Urothelium cell line (cell line): Measurements from ENCODE around the gene TBC1D7.

Experiments
- DNase-seq: peaks from one replicate; pipeline ENCODE4 v3.0.0; 2011; ENCODE audit warnings: low spot score, mixed read lengths
- FAIRE-seq: peaks from 2 replicates; lab custom pipeline; 2011; peaks lifted over from hg19 to GRCh38; lab: Jason Lieb, UNC

The TBC1D7 gene

GRCh38 chr6:13296536-13296997 is 31.8 kb downstream of the TBC1D7 start:
- DNase-seq = no peak
- FAIRE-seq = no peak

DNA sequence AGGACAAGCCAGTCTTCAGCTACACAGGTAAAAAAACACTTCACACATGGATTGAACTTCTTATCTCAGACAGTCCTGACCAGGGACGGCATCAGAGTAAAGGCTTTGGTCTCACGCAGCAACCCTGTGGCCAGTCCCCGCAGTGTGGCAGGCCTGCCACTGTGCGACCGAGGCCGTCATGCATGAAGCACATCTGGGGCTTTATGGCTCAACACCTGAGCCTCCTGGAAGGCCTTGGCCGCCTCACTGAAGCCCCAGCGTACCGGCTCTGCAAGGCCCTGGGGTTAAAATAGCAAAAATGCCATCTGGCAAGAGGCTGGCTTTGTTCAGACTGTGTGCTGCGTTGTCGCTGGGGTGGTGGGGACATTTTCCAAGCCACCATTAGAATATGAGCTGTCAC is 32.8 kb downstream of the TBC1D7 start:
- no peak for FAIRE-seq
- DNase-seq = no peak

DNA sequence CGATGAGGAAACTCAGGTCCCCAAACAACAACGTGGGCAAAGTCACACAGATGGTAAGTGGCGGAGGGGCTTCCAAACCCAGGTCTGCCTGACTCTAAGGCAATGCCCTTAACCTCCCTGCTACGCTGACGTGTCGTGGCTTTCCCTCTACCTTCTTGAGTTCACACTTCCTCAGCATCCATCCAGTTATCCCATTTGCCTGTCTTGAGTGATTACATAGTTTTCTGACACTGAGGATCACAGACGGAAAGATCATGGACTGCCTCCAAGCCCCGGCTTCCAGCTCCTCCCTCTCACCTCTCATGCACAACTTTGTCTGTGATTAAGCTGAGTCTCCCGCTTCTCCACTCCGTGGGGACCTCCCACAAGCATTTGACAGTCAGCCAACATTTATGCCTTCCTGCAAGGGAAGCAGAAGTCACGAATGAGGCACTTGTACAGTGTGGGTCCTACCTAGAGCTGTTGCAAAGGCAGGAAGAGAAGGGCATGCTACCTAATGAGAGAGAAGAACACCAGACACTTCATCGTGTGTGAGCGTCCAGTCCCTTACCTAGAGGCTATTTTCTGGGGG is 33.8 kb downstream of the TBC1D7 start:
- no peak for FAIRE-seq
- DNase-seq = no peak

DNA sequence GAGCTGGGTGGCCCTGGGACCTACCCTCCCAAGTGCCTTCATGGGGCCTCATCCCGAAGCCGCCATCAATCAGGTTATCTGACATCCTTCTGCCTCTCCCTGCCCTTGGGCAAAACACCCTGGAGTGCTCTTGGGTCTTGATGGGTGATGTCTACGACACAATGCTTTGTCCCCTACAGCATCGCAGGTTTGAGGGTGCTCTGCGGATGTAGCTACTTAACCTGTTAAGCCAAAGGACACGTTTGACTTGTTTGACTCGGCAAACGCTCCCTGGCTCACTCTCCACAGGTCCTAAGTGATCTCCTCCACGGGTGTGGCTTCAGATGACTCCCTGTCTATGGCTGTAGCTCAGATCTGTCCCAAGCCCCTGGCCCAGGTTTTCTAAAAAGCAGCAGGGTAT is 35.6 kb downstream of the TBC1D7 start:
- DNase-seq (no peak), FAIRE-seq (no peak)

- FAIRE-seq = no peak
- no peak for DNase-seq
Observed at GRCh38 chr6:13290335-13290734, 38.0 kb downstream of the TBC1D7 start.

GRCh38 chr6:13289789-13290318 is 38.5 kb downstream of the TBC1D7 start:
- FAIRE-seq = no peak
- no peak for DNase-seq

DNA sequence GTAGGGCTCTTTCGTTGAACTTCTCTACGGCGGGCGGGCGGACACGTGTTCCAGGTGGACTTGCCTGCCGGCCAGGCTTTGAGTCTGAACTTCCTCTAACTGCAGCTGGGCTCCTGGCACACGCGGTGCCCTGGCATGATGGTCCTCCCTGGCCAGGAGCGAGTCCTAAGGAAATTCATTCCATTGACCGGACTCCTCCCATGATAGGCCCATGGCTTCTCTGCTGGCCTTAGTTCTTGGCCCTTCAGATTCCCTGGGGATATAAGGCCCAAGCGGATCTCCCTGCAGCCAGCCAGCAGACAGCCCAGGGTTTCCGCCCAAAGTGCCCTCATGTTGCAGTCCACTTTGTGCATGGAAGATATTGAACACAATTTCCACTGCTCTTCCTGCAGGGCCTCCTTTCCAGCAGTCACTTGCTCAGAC is 39.4 kb downstream of the TBC1D7 start:
- DNase-seq (no peak), FAIRE-seq (no peak)

DNA sequence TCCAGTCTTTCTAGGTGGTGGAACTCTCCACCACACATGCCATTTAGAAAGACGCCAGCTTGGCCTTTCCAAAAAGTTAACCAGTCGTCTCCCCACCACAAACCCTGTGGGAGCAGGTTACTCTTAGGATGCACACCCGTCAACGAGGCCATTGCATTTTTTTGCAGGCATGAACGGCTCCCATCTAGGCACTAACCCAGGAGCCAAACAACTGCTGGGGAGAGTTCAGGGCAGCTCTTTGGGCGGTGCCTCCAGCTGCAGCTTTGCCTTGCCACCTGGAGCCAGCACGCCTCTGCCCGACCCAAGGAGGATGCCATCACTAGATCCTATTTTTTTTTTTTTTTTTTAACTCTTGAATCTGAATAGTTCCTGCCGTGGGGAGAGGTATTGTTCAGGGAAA is 39.9 kb downstream of the TBC1D7 start:
- no peak for FAIRE-seq
- DNase-seq = no peak

DNA sequence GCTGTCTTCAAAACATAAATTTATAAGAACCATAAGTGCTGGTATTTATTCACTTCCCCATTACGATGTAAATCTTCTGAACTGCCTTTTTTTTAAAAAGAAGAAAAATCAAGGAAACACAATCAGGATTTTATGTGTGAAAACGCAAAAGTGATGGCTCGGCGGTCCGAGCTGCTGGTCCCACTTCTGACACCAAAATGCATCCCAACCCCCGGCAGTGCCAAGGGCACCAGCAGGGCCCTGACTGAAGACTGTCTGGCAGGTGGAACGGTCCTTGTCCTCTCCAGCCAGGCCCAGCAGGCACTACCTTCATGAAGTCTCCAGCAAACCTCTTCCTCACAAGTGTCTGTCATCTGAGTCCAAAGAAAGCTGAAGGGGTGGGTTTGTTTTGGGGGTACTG is 41.2 kb downstream of the TBC1D7 start:
- no peak for FAIRE-seq
- no peak for DNase-seq

GRCh38 chr6:13286181-13286580 is 42.2 kb downstream of the TBC1D7 start:
- FAIRE-seq = no peak
- DNase-seq = no peak

DNA sequence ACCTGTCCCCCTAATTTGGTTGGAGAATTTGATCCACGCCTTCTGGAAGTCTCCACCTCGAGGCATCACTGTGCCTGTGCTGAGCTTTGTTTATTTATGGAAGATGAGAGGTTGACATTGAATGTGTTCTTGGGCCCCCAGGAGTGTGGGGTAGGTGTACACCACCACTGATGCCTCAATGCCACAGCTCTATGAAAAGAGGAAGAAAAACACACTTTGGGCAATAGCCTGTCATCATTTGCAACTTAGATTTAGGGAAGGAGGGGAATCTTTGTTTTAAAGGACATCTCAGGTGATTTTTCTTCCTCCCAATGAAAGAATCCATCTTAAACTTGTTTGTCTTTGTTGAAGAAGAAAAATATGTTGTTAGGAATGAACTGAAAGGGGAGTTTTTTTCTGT is 42.6 kb downstream of the TBC1D7 start:
- no peak for DNase-seq
- FAIRE-seq = no peak

DNA sequence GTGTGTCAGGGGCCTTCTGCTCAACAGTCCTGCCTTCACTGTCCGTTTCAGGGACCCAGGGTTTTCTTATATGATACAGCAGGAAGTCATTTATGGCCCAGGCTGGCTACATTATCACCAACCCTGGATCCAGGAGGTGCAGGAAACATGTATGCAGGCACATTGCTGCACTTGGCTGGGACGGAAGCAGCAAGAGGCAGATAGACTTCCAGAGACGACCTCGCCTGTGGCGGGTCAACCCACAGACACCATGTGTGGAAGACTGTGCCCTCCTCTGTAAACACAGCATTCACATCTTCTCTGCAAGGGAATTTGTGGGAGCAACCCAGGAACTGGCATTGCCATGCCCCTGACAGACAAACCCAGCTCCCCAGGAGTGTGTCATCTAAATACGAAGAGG is 43.7 kb downstream of the TBC1D7 start:
- FAIRE-seq (no peak), DNase-seq (no peak)

- no peak for FAIRE-seq
- DNase-seq = no peak
Observed at GRCh38 chr6:13283331-13283730, 45.0 kb downstream of the TBC1D7 start.

- DNase-seq = no peak
- FAIRE-seq = no peak
Observed at GRCh38 chr6:13282393-13283069, 45.8 kb downstream of the TBC1D7 start.

DNA sequence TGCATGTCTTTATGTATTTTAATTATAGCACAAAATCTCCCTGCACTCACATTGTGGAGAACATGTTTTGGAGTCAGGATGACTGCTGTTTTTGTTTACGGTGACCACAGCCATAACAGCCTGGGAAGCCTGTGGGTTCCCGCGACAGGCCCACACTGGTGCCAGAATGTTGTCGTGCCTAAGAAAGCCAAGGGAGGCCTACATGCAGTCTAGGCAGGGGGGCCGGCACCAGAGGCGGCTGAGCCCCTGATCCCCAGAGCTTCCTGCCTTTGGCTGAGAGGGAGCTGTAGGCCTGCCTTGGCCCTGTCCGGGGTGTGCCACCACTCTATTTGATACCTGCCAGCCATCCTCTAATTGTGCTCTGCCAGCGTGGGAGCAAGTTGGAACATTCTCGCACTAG is 46.7 kb downstream of the TBC1D7 start:
- DNase-seq (no peak), FAIRE-seq (no peak)

DNA sequence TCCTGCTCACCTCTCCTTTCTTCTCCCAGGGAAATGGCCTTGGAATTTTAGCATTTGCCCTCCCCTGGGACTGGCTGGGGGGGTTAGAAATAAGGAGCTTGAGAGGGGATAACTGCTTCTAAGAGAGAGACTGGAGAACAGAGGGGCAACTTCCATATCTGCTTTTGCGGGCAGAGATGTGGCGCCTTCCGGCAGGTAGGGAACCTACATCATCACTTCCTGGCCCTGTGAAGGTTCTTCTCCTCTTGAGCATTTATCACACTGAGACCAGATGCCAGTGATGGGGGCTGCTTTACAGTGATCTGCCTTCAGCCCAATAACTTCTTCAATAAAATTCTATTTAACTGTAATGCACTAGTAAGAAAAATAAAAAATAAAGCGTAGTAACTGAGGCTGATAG is 48.1 kb downstream of the TBC1D7 start:
- FAIRE-seq (no peak), DNase-seq (no peak)

GRCh38 chr6:13278991-13279390 is 49.3 kb downstream of the TBC1D7 start:
- no peak for DNase-seq
- no peak for FAIRE-seq

GRCh38 chr6:13278164-13278563 is 50.2 kb downstream of the TBC1D7 start:
- DNase-seq (no peak), FAIRE-seq (no peak)

DNA sequence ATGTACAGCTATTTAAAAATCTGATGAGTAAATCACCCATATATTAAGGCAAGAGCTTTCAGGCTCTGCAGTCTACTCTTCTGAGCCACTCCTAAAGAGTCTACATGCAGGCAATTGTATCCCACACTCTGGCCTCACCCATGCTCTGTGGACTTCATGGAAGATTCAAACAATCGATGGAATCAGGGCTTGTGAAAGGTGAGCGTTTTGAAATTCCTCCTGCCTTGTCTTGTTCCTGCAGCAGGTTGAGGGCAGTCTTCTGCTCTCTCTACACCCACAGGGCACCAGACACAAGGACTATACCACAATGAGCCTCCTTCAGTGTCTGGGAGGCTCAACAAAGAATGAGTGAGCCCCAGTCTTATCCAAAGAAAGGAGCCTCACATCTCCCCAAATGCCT is 51.1 kb downstream of the TBC1D7 start:
- DNase-seq (no peak), FAIRE-seq (no peak)

DNA sequence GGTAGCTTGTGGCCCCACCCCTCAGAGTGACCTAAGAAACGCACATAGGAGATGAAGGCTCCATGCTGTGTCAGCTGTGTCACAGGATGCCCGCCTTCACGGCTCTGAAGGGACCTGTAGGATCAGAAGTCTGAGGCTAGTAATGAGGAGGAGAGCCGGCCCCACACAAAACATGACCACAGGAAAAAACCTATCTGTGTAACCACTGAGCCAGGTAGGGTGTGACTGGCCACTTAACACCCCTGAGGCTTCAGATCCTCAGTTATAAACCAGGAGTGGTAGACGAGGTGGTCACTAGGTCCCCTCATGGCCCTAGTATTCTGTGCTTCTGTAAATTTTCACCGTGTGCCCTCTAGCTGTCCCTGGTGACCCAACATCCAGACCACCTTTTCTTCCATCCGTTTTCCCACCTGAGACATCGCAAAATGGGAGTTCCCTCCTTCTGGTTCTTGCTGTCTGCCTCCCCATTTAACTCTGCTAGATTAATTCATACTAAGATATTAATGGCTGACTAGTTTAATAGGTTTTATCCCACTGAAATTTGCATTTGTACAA is 52.8 kb downstream of the TBC1D7 start:
- no peak for DNase-seq
- no peak for FAIRE-seq

DNA sequence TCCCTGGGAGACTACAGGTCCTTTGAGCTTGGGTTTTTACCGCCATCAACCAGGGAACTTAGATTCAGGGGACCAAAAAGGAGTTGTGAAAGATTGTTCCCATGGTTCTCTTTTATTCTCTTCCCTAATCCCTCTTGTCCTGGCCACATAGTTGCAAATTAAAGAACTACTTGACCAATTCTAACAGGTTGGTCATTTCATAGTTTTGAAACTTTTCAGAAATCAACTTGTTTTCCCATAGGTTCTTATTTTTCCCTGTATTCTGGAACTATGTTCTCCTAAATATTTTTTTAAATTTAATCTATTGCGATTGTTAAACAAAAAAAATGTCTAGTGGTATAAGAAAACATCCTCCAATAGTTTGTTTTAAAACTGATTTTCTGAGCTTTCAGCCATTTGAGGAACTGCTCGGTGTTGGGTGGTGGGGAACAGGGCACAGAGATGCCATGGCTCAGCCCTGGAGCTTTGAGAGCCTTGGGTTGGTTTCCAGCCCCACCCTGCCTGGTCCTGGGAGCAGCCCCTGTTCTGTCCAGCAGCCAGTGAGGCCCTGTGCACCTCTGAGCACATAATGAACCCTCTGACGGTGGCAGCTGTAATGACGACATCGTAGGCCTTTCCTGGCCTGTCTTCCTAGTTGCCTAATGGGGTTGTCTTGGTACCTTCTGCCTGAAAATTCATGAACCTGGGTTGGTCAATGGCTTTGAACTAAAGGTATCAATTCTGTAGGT is 53.5 kb downstream of the TBC1D7 start:
- FAIRE-seq (no peak), DNase-seq (no peak)
